T-helper 2 cell treated with Interferon-gamma antibody and Interleukin-4, amounts not matched to agents 100 ng/mL and 5 ng/mL, for 36 hours (primary cell): ENCODE data around the gene CXXC5. TPM values are rescaled to one million over a fixed set of nuclear protein-coding genes. Genes with fewer than 3 reads are reported as not detected.
"Not testable (repeated sequence)": the region's sequence is repeated elsewhere in the genome, so short reads cannot be mapped to it uniquely, and the experiment has no call there.

ENCODE experiments used
- intact Hi-C: fragments of 100-400 bp; cut with micrococcal nuclease; formaldehyde crosslinking; loops from one replicate; pipeline ENCODE4 v1.15.1; 2023
- total RNA-seq: library from RNA; stranded (reverse); gene quantifications from 2 replicates; pipeline ENCODE4 v1.2.3, GENCODE V29; 2022

The CXXC5 gene
- total RNA-seq, 1 donor from 2014 or later = 1.4 TPM

DNA sequence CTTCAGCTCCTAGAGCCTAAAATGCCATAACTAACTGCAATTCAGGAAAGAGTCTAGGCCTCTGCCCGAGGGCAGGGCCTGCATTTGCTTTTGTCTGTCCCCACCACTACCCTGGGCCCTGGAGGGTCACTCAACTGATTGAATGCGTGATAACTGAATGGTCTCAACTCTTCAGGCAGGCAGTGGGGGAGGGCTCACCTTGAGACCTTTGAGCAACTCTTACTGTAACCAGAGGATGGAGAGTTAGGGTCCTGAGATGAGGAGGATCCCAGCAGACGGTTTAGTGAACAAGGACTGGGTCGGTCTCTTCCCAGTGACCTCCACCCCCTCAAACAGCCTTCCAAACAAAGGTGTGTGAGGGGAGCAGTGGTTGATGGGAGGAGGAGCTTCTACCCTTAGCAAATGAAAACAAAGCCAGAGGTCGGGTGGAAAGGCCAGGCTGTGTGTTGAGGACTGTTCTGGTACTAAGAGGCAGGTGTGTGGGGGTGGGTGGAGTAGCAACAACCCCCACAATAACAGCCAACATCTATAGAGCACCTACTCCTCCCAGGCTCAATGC is 59.4 kb downstream of the CXXC5 start:
- intact Hi-C loops = no loop called here

- intact Hi-C loops = no loop called here
These were observed 60.3 kb downstream of the CXXC5 start for GRCh38 chr5:139708434-139708861.

DNA sequence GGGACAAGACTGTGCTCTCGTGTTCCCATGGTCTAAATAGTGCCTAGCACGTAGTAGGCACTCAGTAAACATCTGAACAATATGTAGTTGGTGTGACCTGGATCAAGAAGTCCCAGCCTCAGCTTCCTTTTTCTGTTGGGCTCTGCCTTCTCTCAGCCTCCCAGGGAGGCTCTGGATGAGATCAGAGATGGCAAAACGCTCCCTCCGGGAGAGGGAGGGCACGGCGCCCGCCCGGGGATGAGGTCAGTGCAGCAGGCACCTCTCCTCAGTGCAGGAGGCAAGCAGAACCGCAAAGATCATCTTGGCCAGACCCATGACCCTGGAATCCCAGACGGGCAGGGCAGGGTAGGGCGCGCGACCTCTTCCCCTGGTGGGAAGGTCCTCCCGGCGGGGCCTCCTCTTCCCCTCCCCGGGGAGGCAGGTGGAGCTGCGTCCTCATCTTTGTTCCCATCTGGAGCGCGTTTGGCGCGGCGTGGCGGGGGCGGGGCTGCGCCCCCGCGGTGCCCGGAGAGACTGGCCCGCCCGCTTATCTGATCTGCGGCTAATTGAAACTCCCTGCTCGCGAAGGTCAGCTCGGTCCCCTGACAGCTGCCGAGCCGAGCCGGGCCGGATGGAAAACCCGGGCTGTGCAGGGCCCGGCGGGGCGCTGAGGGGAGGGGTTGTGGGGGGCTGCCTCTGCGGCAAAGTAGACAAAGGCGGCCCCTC is 60.9 kb downstream of the CXXC5 start:
- intact Hi-C loops = no loop called here

DNA sequence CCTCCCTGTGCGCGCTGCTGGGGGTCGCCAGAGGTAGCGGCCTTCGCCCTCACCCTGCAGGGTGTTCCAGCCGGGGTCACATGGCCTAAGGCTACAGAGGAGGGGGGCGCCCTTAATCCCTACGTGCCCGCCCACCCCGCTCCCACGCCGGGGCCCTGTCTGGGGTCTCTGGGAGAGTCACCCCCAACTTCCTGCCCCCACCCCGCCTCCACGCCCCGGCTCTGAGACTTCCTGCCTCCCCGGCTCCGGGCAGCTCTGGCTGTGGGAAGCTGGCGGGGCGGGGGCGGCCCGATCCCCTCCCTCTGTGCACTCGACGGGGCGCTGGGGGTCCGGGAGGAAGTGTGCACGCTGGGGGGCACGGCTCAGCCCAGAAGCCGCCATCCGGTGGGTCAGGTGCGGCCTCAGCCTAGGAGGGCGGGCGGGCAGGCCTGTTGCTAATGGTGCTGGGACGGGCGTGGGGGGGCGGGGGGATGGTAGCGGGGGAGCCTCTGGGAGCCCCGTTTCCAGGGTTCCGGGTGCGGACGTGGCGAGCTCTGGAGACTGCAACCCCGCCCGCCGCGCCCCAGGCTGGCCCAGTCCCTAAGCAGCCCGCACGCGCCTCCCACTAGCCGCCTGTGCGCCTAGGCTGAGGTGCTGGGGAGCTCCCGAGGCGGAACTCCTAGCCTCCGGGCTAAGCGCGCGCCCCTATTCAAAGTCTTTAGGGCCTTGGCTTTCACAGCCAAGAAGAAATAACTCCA is 61.6 kb downstream of the CXXC5 start:
- intact Hi-C loops = loop anchor here (2.0 kb wide), 1 partner anchor 73 kb away; no protein-coding TSS in a partner anchor

- intact Hi-C loops = loop anchor here (2.0 kb wide), 1 partner anchor 74 kb away; no protein-coding TSS in a partner anchor
These were observed 62.3 kb downstream of the CXXC5 start for GRCh38 chr5:139710319-139711066.

GRCh38 chr5:139711067-139711905 is 63.1 kb downstream of the CXXC5 start:
- intact Hi-C loops = loop anchor here (2.0 kb wide), 1 partner anchor 74 kb away; no protein-coding TSS in a partner anchor

DNA sequence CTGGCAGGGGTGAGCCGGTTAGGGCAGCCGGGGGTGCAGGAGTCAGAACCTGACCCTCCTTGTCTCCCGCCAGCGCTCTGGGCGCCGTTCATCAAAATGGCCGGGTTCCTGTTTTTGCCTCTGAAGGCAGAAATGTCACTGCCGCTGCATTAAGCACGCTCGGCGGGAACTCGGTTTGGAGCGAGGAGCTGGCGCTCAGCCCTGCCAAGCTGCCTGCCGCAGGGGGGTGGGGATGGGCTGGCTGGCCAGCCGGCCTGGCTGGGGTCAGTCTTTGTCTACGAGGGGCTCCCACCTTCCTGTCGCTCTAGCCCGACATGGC is 63.7 kb downstream of the CXXC5 start:
- intact Hi-C loops = loop anchor here (2.0 kb wide), 1 partner anchor 75 kb away; no protein-coding TSS in a partner anchor

GRCh38 chr5:139712412-139712811 is 64.3 kb downstream of the CXXC5 start:
- intact Hi-C loops = no loop called here

DNA sequence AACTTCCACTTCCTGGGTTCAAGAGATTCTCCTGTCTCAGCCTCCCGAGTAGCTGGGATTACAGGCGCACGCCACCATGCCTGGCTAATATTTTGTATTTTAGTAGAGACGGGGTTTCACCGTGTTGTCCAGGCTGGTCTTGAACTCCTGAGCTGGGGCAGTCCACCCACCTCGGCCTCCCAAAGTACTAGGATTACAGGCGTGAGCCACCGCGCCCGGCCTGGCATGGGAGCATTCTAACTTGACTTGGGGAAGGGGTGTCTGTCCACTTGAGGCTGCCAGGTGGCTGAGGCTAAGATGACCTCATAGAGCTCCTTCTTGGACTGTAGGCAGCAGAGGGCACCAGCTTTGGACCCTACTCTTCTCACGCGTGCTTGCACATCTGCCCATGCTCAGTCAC is 65.7 kb downstream of the CXXC5 start:
- intact Hi-C loops = not testable (repeated sequence)

- intact Hi-C loops = no loop called here
These were observed 69.1 kb downstream of the CXXC5 start for GRCh38 chr5:139717221-139717620.

GRCh38 chr5:139718403-139718802 is 70.3 kb downstream of the CXXC5 start:
- intact Hi-C loops = not testable (repeated sequence)

DNA sequence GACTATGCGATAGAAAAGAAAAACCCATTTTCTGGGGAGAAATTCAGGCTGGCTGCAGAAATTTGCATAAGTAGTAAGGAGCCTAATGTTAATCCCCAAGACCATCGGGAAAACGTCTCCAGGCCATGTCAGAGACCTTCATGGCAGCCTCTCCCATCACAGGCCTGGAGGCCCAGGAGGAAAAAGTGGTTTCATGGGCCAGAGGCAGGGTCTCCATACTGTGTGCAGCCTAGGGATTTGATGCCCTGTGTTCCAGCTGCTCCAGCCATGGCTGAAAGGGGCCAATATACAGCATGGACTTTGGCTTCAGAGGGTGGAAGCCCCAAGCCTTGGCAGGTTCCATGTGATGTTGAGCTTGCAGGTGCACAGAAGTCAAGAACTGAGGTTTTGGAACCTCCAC is 71.8 kb downstream of the CXXC5 start:
- intact Hi-C loops = not testable (repeated sequence)

- intact Hi-C loops = no loop called here
These were observed 75.9 kb downstream of the CXXC5 start for GRCh38 chr5:139723986-139724587.

DNA sequence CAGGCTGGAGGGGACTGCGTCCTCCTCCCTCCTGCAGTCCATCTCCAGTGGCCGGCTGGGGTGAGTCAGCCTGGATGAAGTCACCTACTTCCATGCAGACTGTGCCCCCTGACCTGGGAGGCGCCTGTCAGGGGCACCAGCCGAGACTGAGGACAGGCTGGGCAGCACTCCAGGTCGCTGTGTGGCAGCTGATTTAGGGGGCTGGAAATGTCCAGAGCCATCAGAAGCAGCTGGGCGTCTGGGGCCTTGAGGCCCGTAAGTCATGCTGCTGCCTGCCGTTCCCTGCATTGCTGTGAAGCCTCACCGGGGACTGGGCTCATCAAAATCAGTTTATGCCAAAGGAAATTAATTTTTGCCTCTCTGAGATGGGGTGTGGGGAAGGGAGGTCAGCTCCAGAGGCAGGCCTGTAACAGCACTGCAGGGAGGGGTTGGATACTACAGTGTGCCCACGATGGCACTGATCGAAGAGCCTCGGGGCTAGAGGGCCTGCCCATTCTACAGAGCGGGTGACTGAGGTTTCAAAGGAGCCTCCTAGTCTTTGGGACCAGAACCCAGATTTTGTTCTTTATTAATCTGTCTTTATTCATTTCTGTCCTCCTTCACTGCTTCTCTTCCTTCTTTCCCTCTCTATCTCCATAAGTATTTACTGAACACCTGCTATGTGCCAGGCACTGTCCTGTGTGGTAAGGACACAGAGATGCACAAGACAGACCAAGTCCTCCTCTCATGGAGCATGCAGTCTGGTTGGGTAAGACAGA is 77.1 kb downstream of the CXXC5 start:
- intact Hi-C loops = no loop called here

GRCh38 chr5:139726248-139726647 is 78.1 kb downstream of the CXXC5 start:
- intact Hi-C loops = no loop called here

DNA sequence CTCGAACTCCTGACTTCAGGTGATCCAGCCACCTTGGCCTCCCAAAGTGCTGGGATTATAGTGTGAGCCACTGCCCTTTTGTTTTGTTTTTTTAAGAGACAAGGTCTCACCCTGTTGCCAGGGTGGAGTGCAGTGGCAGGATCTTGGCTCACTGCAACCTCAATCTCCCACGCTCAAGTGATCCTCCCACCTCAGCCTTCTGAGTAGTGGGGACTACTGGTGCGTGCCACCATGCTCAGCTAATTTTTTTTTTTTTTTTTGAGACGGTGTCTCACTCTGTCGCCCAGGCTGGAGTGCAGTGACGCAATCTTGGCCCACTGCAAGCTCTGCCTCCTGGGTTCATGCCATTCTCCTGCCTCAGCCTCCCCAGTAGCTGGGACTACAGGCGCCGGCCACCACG is 79.5 kb downstream of the CXXC5 start:
- intact Hi-C loops = not testable (repeated sequence)

GRCh38 chr5:139731281-139731680 is 83.1 kb downstream of the CXXC5 start:
- intact Hi-C loops = no loop called here

DNA sequence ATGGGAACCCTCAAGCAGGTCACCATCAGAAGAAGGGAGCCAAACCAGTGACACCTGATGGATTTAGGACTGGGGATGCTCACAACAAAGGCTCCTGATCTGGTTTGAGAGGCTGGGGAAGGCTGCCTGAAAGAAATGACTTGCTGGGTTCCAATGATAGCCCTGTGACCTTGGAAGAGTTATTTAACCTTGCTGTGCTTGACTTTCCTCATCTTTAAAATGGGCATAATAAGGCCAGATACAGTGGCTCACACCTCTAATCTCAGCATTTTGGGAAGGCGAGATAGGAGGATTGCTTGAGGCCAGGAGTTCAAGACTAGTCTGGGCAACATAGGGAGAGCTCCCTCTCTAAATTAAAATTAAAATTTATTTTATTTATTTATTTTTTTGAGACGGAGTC is 83.9 kb downstream of the CXXC5 start:
- intact Hi-C loops = no loop called here

- intact Hi-C loops = no loop called here
These were observed 85.0 kb downstream of the CXXC5 start for GRCh38 chr5:139733010-139733688.
